Measurements from ENCODE around the gene SYT9.

- no peak for TF ChIP-seq EZH2phosphoT487 (IDR thresholded peaks at IDR 0.05; ENCODE audit: insufficient read depth, low read depth)
- no peak for TF ChIP-seq EZH2 (IDR thresholded peaks at IDR 0.05; ENCODE audit: insufficient read depth, poor library complexity, severe bottlenecking)
Measured at GRCh38 chr11:7341551-7341950, 89.8 kb downstream of the SYT9 start.
